Activated CD4-positive, alpha-beta memory T cell treated with anti-CD3 and anti-CD28 coated beads, Interleukin-2, amount 10 ng/mL, durations not matched to agents 7 days and 5 days (primary cell): ENCODE data around the gene GLP1R. TPM values are rescaled to one million over a fixed set of nuclear protein-coding genes. Genes with fewer than 3 reads are reported as not detected.

Source experiments
- CTCF ChIA-PET: fragments of 350-600 bp; sonication (Branson Sonifier 250); formaldehyde crosslinking; loops from one replicate; lab custom pipeline; 2021; ENCODE audit warnings: antibody characterized with exemption, inconsistent platforms; lab: Charles Lee
- POLR2A ChIA-PET: fragments of 350-600 bp; sonication (Branson Sonifier 250); formaldehyde crosslinking; loops from one replicate; lab custom pipeline; 2021; ENCODE audit warnings: antibody characterized with exemption; lab: Charles Lee
- DNase-seq: peaks from one replicate; pipeline ENCODE4 v3.0.0-alpha.2; 2020
- H3K27ac Mint-ChIP-seq: one replicate; pipeline ENCODE4 v1.8.0; 2021; ENCODE audit warnings: mild to moderate bottlenecking, mixed read lengths
- H3K27me3 Mint-ChIP-seq: one replicate; pipeline ENCODE4 v1.8.0; 2021; ENCODE audit warnings: mixed read lengths
- H3K36me3 Mint-ChIP-seq: one replicate; pipeline ENCODE4 v1.8.0; 2021; ENCODE audit warnings: low read depth, mixed read lengths
- H3K4me1 Mint-ChIP-seq: one replicate; pipeline ENCODE4 v1.8.0; 2021; ENCODE audit warnings: mixed read lengths
- H3K4me3 Mint-ChIP-seq: one replicate; pipeline ENCODE4 v1.8.0; 2021; ENCODE audit warnings: mild to moderate bottlenecking, mixed read lengths
- H3K9me3 Mint-ChIP-seq: one replicate; pipeline ENCODE4 v1.8.0; 2021; ENCODE audit warnings: mixed read lengths
- total RNA-seq, 2 experiments: library from RNA; stranded (reverse); gene quantifications; one replicate each; pipeline ENCODE4 v1.2.3, GENCODE V29; 2021

The GLP1R gene
- total RNA-seq, 2 experiments from 2014 or later, result not detected

DNA sequence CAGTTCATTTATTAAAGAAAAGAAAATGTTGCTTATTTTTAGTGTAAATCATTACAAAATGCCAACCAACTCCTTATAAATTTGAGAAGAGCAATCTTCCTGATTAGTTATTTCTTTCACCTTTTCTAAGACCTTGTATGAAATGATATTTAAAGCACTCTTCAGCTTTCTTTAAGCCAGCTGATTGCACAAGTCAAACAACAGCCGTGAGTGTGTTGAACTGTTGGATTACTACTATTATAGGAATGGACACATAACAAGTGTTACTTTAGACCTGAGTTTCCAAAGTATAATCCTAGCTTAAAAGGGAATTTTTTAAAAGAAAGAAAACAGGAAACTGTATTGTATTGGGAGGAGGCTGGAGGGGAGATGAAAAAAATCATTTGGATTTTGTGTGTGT is 26.8 kb upstream of the GLP1R start:
- POLR2A ChIA-PET, result no interaction called here
- Mint-ChIP-seq H3K27me3 (peaks cover 7% of the 10 kb centered on the region), H3K27ac (no peak overlapping the region), H3K4me1 (no peaks in the 10 kb centered on the region), H3K36me3 (no peaks in the 10 kb centered on the region), H3K9me3 (no peaks in the 10 kb centered on the region), H3K4me3 (no peak overlapping the region)
- no peak for DNase-seq
- CTCF ChIA-PET, result interaction anchor here (1.3 kb wide), 1 partner anchor 24 kb away, joined by 5 read pairs; no protein-coding TSS in a partner anchor

DNA sequence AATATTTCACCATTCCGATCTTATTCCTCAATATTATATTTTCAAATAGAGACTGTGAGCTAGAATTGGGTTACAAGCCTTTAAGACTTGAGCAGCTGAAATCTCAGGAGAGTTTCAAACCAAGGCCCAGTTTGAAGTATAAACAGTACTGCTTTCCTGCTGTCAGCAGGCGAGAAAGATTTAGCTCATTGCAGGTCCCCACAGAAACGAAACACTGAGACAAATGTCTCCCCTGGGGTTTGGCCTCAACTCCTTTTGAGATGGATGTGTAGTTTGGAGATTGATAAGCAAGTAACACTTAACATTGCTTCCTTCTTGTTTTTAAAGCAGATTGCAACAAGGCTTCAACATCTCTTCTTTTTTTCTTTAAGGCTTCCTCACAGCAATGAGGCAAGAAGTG is 22.4 kb upstream of the GLP1R start:
- no peak overlapping the region for H3K27ac Mint-ChIP-seq
- POLR2A ChIA-PET, result no interaction called here
- CTCF ChIA-PET, result interaction anchor here (1.2 kb wide), 1 partner anchor 53 kb away, joined by 3 read pairs; no protein-coding TSS in a partner anchor
- H3K4me3 Mint-ChIP-seq, result no peak overlapping the region
- no peaks in the 10 kb centered on the region for H3K9me3 Mint-ChIP-seq
- H3K4me1 Mint-ChIP-seq, result no peaks in the 10 kb centered on the region
- H3K36me3 Mint-ChIP-seq, result no peaks in the 10 kb centered on the region
- peaks cover 22% of the 10 kb centered on the region for H3K27me3 Mint-ChIP-seq
- no peak for DNase-seq

DNA sequence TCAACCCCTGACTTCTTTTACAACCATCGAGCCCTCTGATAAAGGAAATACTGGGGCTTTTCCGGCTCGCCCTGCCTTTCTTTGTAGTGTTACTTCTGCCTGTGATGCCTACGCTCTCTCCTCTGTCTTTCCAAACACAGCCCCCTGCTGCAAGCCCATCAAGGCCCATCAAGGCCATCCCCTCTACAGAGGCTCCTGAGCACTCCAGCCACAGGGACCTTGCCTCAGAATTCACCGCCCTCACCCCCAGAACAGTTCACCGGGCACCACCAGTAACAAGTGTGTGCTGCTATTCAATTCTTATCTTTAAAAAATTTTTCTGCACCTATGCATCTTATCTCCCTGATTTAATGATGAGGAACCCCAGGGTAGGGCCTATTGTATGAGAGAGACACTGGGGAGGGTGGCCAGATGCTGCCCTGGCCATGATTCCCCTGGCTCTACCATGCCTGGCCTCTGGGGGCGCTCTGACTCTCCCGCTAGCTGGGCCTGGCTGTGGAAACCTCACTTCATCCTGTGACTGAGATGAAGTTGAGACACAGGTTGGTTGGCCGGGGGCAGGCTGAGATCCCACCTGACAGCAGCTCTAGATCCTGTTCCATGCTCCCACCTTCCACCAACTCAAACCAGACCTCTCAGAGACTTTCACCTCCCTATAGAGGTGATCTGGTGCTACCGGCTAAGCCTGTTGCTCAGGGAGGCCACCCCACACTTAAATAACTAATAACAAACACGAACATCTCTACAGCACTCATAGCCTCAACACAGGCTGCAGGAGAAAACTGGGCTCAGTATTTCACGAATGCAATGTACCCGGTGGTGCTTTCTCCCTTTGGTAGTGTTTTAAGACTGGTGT is 19.2 kb upstream of the GLP1R start:
- Mint-ChIP-seq H3K36me3 (no peaks in the 10 kb centered on the region), H3K27ac (no peak overlapping the region), H3K9me3 (no peaks in the 10 kb centered on the region), H3K4me3 (no peak overlapping the region), H3K4me1 (no peaks in the 10 kb centered on the region), H3K27me3 (peaks cover 37% of the 10 kb centered on the region)
- DNase-seq, result peak; percentile 49
- ChIA-PET POLR2A (no interaction called here), CTCF (interaction anchor here (1.5 kb wide), 2 partner anchors 10 to 15 kb away, joined by 3 to 5 read pairs; no protein-coding TSS in a partner anchor)

DNA sequence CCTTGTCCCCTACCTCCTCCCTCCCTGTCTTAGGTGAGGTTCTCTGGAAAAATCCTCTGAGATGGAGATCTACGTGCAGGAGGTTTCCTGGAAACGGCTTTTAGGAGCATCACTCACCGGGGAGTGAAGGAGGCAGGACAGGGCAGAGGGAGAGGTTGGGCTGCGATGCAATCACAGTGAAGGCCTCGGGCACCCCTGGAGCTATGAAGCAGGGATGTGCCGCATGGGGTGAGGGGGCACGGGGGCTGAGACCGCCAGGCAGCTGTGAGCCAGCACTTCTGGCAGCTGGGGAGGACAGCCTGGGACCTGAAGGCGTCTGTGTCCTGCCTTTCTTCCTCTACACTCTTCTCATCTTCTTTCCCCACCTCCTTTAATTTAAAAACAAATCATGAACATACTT is 12.9 kb upstream of the GLP1R start:
- DNase-seq, result no peak
- peaks cover 61% of the 10 kb centered on the region for H3K27me3 Mint-ChIP-seq
- POLR2A ChIA-PET, result no interaction called here
- CTCF ChIA-PET, result no interaction called here
- no peaks in the 10 kb centered on the region for H3K9me3 Mint-ChIP-seq
- H3K4me3 Mint-ChIP-seq, result no peak overlapping the region
- no peak overlapping the region for H3K27ac Mint-ChIP-seq
- no peaks in the 10 kb centered on the region for H3K4me1 Mint-ChIP-seq
- H3K36me3 Mint-ChIP-seq, result no peaks in the 10 kb centered on the region

DNA sequence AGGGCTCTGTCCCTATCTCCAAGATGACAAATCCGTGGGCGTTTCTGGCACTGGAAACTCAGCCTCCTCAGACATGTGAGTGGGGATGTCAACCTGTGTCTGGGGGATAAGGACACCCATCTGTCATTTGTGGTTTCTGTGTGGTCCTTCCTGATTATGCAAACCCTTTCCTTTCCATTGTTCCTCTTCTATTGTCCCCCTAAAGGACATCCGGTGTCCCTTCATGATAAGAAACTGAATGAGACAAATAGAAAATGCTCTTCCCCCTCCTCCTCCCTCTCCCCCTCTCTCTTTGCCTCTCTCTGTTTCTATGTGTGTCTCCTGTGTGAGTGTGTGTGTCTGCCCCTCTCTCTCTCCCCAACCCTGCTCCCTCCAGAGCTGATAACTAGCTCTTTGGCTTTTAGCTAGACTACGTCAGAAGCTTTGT is 11.5 kb upstream of the GLP1R start:
- H3K27me3 Mint-ChIP-seq, result peaks cover 59% of the 10 kb centered on the region
- H3K27ac Mint-ChIP-seq, result no peak overlapping the region
- H3K36me3 Mint-ChIP-seq, result no peaks in the 10 kb centered on the region
- POLR2A ChIA-PET, result no interaction called here
- DNase-seq, result no peak
- CTCF ChIA-PET, result no interaction called here
- H3K4me1 Mint-ChIP-seq, result no peaks in the 10 kb centered on the region
- H3K4me3 Mint-ChIP-seq, result no peak overlapping the region
- H3K9me3 Mint-ChIP-seq, result no peaks in the 10 kb centered on the region

DNA sequence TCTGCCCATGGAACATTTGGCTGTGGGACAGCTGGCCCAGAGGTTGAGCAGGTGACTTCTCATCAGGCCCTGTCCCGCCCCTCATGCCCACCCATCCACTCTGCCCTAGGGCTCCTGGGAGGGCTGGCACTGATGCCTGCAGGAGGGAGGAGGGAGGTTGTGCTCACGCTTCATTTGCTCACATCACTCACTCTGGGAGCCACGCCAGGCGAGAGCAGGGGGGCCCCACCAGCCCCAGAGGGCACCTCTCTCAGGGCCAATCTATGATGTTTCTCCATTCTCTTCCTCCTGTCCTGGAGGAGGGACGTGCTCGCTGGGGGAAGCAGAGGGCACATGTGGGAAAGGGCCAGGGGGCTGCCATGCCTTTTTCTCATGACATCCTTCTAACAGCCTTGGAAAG is 10.9 kb upstream of the GLP1R start:
- Mint-ChIP-seq H3K4me3 (no peak overlapping the region), H3K27me3 (peaks cover 56% of the 10 kb centered on the region), H3K27ac (no peak overlapping the region), H3K4me1 (no peaks in the 10 kb centered on the region), H3K9me3 (no peaks in the 10 kb centered on the region), H3K36me3 (no peaks in the 10 kb centered on the region)
- ChIA-PET CTCF (no interaction called here), POLR2A (no interaction called here)
- DNase-seq, result no peak

DNA sequence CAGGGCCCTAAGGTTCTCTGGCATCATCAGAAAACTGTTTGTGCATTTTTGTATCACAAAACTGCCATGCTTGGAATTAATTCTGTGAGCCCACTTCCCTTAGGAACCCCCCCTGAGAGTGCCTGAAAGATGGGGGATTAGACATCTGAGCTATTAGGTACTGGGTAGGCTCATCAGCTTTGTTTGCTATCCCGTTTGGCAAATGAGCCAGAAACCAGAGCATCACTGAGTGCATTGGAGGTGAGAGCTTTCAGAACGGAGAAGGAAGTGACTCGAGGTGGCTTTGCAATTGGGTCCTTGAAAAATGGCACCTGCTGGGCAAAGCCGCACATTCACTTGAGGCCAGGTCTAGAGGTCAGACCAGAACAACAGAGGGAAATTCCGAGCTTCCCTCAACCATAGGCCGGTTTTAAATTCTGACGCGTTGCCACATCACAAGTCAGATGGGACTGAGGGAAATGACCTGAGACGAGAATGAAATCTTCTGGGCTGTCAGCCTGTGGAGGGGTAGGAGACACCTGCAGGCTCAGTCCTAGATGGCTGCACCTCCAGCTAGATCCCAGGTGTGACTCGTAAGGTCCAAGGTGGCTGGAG is 8.4 kb upstream of the GLP1R start:
- Mint-ChIP-seq H3K27me3 (peaks cover 46% of the 10 kb centered on the region), H3K36me3 (no peaks in the 10 kb centered on the region), H3K27ac (no peak overlapping the region), H3K9me3 (no peaks in the 10 kb centered on the region), H3K4me3 (no peak overlapping the region), H3K4me1 (no peaks in the 10 kb centered on the region)
- POLR2A ChIA-PET, result no interaction called here
- no peak for DNase-seq
- CTCF ChIA-PET, result interaction anchor here (1.4 kb wide), 1 partner anchor 11 kb away, joined by 3 read pairs; no protein-coding TSS in a partner anchor

DNA sequence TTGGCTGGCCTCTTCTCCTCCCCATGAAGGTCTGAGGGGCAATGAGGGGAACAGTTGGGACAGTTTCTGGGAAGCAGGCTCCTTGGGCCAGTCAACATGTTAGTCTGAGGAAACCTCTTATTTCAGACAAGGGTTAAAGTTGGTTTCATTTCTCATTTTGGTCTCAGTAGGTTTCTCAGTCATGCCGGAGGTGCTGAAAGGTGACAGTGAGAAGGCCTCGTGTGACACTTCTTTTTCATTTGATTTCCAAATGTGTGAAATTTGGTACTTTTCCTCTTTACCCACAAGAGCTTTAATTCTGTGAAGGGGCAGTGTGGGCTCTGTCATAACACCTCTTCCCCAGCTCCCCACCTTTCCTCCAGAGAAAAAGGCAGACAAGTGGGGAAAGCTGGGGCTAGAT is 7.5 kb upstream of the GLP1R start:
- H3K4me1 Mint-ChIP-seq, result no peaks in the 10 kb centered on the region
- ChIA-PET CTCF (no interaction called here), POLR2A (no interaction called here)
- H3K27ac Mint-ChIP-seq, result no peak overlapping the region
- H3K27me3 Mint-ChIP-seq, result peaks cover 40% of the 10 kb centered on the region
- no peaks in the 10 kb centered on the region for H3K9me3 Mint-ChIP-seq
- H3K36me3 Mint-ChIP-seq, result no peaks in the 10 kb centered on the region
- no peak overlapping the region for H3K4me3 Mint-ChIP-seq
- DNase-seq, result no peak

DNA sequence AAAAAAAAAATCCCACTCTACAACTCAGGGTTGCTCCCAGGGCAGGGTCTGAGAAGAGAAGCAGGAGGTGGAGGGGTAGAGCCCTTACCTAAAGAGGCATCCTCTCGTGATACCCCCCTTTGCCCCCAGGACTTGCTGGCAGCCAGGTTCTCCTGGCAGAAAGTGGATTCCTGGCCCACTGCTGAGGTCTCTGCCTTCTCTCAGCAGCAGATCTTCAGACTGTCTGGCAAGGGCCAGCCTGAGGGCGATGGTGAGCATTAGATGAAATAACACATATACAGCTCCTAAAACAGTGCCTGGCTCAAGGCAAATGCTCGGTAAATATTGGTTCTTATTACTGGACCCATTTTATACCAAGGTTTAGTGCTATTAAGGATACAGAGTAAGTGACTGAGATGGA is 4.8 kb upstream of the GLP1R start:
- no peak overlapping the region for H3K27ac Mint-ChIP-seq
- POLR2A ChIA-PET, result no interaction called here
- peaks cover 3% of the 10 kb centered on the region for H3K4me1 Mint-ChIP-seq
- no peaks in the 10 kb centered on the region for H3K9me3 Mint-ChIP-seq
- peaks cover 35% of the 10 kb centered on the region for H3K27me3 Mint-ChIP-seq
- CTCF ChIA-PET, result interaction anchor here (1.9 kb wide), 1 partner anchor 14 kb away, joined by 5 read pairs; no protein-coding TSS in a partner anchor
- no peak for DNase-seq
- no peak overlapping the region for H3K4me3 Mint-ChIP-seq
- no peaks in the 10 kb centered on the region for H3K36me3 Mint-ChIP-seq

DNA sequence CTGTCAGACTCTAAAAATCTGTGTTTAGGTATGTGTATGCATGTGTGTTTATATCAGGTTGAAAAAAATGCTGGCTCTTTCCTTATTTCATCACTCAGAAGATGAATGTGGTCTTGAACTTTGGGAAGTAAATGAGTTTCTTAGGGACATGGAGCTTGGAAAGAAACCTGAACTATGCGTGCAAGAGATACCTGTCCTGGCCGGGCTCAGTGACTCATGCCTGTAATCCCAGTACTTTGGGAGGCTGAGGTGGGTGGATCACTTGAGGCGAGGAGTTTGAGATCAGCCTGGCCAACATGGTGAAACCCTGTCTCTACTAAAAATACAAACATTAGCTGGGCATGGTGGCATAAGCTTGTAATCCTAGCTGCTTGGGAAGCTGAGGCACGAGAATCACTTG is 4.4 kb upstream of the GLP1R start:
- Mint-ChIP-seq H3K36me3 (no peaks in the 10 kb centered on the region), H3K27me3 (peaks cover 34% of the 10 kb centered on the region), H3K4me3 (no peak overlapping the region), H3K9me3 (no peaks in the 10 kb centered on the region), H3K4me1 (peaks cover 4% of the 10 kb centered on the region), H3K27ac (no peak overlapping the region)
- no peak for DNase-seq
- POLR2A ChIA-PET, result no interaction called here
- CTCF ChIA-PET, result interaction anchor here (1.9 kb wide), 1 partner anchor 14 kb away, joined by 5 read pairs; no protein-coding TSS in a partner anchor

DNA sequence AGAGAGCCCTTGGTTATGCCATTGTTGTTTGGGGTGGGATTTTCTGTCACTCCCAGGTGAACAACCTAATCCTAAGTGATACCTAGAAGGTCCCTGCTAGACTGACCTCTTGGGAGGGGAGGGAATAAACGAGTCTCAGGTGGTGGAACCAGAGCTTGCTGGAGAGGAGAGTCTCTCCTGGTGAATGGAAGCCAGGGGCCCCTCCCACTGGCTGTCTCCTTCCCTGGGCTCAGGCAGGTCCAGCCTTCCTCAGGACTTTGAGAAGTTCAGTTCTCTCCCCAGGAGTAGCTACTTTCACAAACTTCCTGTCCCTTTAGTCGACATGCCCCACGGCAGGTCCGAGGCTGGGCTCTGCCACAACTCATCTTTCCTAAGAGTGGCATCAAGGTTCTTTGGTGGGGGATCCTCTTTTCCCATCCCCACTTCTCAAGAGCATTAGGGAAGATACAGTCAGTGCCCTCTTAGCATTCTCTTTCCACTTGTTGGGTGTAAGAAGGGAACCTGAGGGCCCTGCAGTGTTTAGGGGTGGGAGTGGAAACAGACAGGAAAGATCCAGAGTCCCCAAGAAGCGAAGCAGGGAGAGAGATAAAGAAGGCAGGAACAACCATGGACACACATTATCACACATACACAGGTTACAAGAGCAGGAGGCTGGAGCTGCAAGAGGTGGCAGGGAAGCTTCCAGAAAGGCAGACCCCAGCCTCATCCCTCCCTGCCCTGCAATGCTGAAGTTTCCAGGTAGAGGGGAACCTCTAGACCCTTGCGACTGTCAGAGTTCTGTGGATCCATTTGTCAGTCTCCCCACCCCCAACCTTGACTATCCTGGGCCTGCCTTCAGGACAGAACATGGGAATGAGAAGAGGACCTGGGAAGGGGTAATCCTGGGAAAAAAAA is 900 bp upstream of the GLP1R start:
- DNase-seq, result no peak
- Mint-ChIP-seq H3K4me1 (peaks cover 20% of the 10 kb centered on the region), H3K9me3 (no peaks in the 10 kb centered on the region), H3K4me3 (no peak overlapping the region), H3K27ac (no peak overlapping the region), H3K36me3 (no peaks in the 10 kb centered on the region), H3K27me3 (peaks cover 46% of the 10 kb centered on the region)
- ChIA-PET CTCF (no interaction called here), POLR2A (no interaction called here)

DNA sequence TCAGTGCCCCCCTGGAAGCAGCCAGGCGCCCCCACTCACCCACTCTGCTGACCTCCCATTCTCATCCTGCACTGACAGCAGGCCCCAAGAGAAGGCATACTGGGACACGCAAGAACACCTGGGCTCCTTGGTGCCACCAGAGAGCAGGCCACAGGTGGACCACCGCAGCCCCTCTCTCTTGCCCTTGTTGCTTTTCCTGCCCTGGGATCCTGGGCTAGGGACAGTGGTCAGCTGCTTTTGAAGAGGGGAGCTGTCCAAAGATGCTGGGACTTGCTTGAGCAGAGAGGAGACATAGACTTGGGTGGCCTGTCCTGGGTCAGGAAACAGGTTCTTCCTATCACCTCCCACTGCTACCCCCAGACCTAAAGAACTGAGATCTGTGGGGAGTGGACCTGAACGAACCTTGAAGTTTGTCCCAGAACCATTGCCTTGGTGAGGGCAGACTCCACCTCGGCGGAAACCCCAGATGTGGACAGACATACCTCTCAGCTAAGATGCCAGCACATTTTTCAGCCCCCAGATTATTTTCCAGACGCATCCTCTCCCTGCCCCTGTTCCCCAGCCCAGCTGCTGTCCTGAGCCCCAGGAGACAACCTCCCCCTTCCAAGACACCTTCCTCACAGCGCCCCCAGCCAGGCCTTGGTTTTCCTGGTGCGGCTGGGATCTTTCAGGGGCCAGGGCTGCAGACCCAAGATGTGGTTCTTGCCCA is 1.1 kb downstream of the GLP1R start:
- Mint-ChIP-seq H3K27me3 (peaks cover 51% of the 10 kb centered on the region), H3K4me3 (no peak overlapping the region)
- CTCF ChIA-PET, result no interaction called here

More for the DNA sequence above, 1.1 kb downstream of the GLP1R start:
- no peak for DNase-seq
- H3K27ac Mint-ChIP-seq, result no peak overlapping the region
- H3K4me1 Mint-ChIP-seq, result peaks cover 20% of the 10 kb centered on the region
- no peaks in the 10 kb centered on the region for H3K36me3 Mint-ChIP-seq
- POLR2A ChIA-PET, result no interaction called here
- H3K9me3 Mint-ChIP-seq, result no peaks in the 10 kb centered on the region
